Mesothelial cell of epicardium (in vitro differentiated cells): ENCODE results near the gene ABCD3. TPM values are rescaled to one million over a fixed set of nuclear protein-coding genes. Genes with fewer than 3 reads are reported as not detected.

Experiments used
- DNase-seq, 2 experiments: peaks; one replicate each; pipeline ENCODE4 v3.0.0; 2021; ENCODE audit warnings: low spot score in 2 of 2; ENCODE audit not compliant: unreplicated experiment in 2 of 2
- H3K27ac Mint-ChIP-seq: 2 replicates; pipeline ENCODE4 v1.8.0; 2021; ENCODE audit warnings: mixed read lengths
- H3K27me3 Mint-ChIP-seq: 2 replicates; pipeline ENCODE4 v1.8.0; 2021; ENCODE audit warnings: low read depth, mixed read lengths
- H3K36me3 Mint-ChIP-seq: 2 replicates; pipeline ENCODE4 v1.8.0; 2021; ENCODE audit warnings: mixed read lengths
- H3K4me1 Mint-ChIP-seq: 2 replicates; pipeline ENCODE4 v1.8.0; 2021; ENCODE audit warnings: mixed read lengths
- H3K4me3 Mint-ChIP-seq: 2 replicates; pipeline ENCODE4 v1.8.0; 2021; ENCODE audit warnings: mild to moderate bottlenecking, moderate library complexity, mixed read lengths
- H3K9me3 Mint-ChIP-seq: 2 replicates; pipeline ENCODE4 v1.8.0; 2021; ENCODE audit warnings: mixed read lengths
- CTCF ChIP-seq: fragments of 200-600 bp; sonication (generic); IDR thresholded peaks from one replicate; pipeline ENCODE4 v1.5.0; 2021; ENCODE audit warnings: antibody characterized with exemption; ENCODE audit not compliant: unreplicated experiment
- total RNA-seq: library from RNA; stranded (reverse); gene quantifications from 3 replicates; pipeline ENCODE4 v1.2.1, GENCODE V29; 2021

Gene ABCD3
- total RNA-seq, 1 donor from 2014 or later: 38.2 TPM

GRCh38 chr1:94406446-94406845 lies 11.7 kb upstream of the ABCD3 start:
- H3K27ac Mint-ChIP-seq: no peak overlapping the region
- no peaks in the 10 kb centered on the region for H3K27me3 Mint-ChIP-seq
- no peaks in the 10 kb centered on the region for H3K36me3 Mint-ChIP-seq
- DNase-seq: no peak
- no peak for TF ChIP-seq CTCF
- H3K9me3 Mint-ChIP-seq: peaks cover 9% of the 10 kb centered on the region
- H3K4me3 Mint-ChIP-seq: no peak overlapping the region
- no peaks in the 10 kb centered on the region for H3K4me1 Mint-ChIP-seq

GRCh38 chr1:94408104-94408830 lies 9.9 kb upstream of the ABCD3 start:
- no peaks in the 10 kb centered on the region for H3K9me3 Mint-ChIP-seq
- no peak overlapping the region for H3K27ac Mint-ChIP-seq
- H3K4me3 Mint-ChIP-seq: no peak overlapping the region
- H3K4me1 Mint-ChIP-seq: no peaks in the 10 kb centered on the region
- TF ChIP-seq CTCF: no peak
- H3K27me3 Mint-ChIP-seq: no peaks in the 10 kb centered on the region
- no peaks in the 10 kb centered on the region for H3K36me3 Mint-ChIP-seq
- no peak for DNase-seq

- H3K9me3 Mint-ChIP-seq: no peaks in the 10 kb centered on the region
- no peaks in the 10 kb centered on the region for H3K27me3 Mint-ChIP-seq
- no peaks in the 10 kb centered on the region for H3K4me1 Mint-ChIP-seq
- H3K36me3 Mint-ChIP-seq: no peaks in the 10 kb centered on the region
- DNase-seq: no peak
- H3K27ac Mint-ChIP-seq: no peak overlapping the region
- H3K4me3 Mint-ChIP-seq: no peak overlapping the region
- TF ChIP-seq CTCF: no peak
Measured at GRCh38 chr1:94411237-94411636, 7.0 kb upstream of the ABCD3 start.

GRCh38 chr1:94413311-94413710 lies 4.9 kb upstream of the ABCD3 start:
- DNase-seq: no peak
- Mint-ChIP-seq H3K9me3 (no peaks in the 10 kb centered on the region), H3K4me1 (no peaks in the 10 kb centered on the region), H3K4me3 (no peak overlapping the region), H3K27ac (no peak overlapping the region), H3K36me3 (no peaks in the 10 kb centered on the region), H3K27me3 (no peaks in the 10 kb centered on the region)
- TF ChIP-seq CTCF: no peak

- Mint-ChIP-seq H3K4me3 (no peak overlapping the region), H3K36me3 (no peaks in the 10 kb centered on the region), H3K9me3 (no peaks in the 10 kb centered on the region), H3K27me3 (no peaks in the 10 kb centered on the region), H3K4me1 (peaks cover 28% of the 10 kb centered on the region), H3K27ac (no peak overlapping the region)
- no peak for DNase-seq
- no peak for TF ChIP-seq CTCF
Measured at GRCh38 chr1:94416901-94417727, 1.1 kb upstream of the ABCD3 start.
